GM21529 (cell line): ENCODE results near the gene NPSR1.
"Not testable (repeated sequence)": the region's sequence is repeated elsewhere in the genome, so short reads cannot be mapped to it uniquely, and the experiment has no call there.

Source experiments
- ATAC-seq: cut with Tn5 transposase; IDR thresholded peaks from one replicate; pipeline ENCODE4 v1.9.1; 2021; ENCODE audit not compliant: unreplicated experiment

Gene NPSR1

GRCh38 chr7:34756025-34756437, 98.0 kb downstream of the NPSR1 start:
- ATAC-seq = no peak

- ATAC-seq = no peak
These were observed 98.7 kb downstream of the NPSR1 start for GRCh38 chr7:34756691-34757090.

GRCh38 chr7:34757570-34758110, 99.6 kb downstream of the NPSR1 start:
- no peak for ATAC-seq

GRCh38 chr7:34758111-34758601, 100.1 kb downstream of the NPSR1 start:
- no peak for ATAC-seq

DNA sequence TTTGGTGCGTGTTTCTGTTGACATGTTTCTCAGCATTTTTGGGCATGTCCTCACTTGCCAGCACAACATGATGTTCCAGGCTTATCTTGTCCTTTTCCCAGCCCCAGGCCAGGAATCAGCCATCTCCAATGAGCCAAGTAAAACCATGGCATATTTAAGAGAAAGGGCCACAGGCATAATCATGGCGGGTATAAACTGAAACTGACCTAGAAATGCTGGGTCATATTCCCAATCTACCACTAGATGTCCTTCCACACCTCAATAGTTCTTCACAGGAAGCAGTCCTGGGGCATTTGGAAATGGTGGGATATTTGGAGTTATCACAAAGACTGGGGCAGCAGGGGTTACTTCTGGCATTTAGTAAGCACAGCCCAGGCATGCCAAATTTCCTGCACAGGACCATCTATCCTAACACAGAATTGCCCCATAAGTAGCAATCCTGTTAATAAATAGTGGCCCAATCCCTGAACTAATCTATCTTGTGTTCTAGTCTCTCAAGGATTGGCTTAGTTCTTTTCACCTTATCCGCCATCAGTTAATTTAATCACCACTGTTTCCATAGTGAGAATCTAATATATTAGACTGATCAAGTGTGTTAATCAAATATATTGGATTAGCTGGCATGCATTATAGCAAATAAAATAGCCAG, 101.6 kb downstream of the NPSR1 start:
- no peak for ATAC-seq

GRCh38 chr7:34760271-34760670, 102.3 kb downstream of the NPSR1 start:
- no peak for ATAC-seq

- no peak for ATAC-seq
These were observed 103.2 kb downstream of the NPSR1 start for GRCh38 chr7:34761206-34761605.

- no peak for ATAC-seq
These were observed 103.6 kb downstream of the NPSR1 start for GRCh38 chr7:34761627-34762026.

- ATAC-seq = no peak
These were observed 104.7 kb downstream of the NPSR1 start for GRCh38 chr7:34762764-34763163.

DNA sequence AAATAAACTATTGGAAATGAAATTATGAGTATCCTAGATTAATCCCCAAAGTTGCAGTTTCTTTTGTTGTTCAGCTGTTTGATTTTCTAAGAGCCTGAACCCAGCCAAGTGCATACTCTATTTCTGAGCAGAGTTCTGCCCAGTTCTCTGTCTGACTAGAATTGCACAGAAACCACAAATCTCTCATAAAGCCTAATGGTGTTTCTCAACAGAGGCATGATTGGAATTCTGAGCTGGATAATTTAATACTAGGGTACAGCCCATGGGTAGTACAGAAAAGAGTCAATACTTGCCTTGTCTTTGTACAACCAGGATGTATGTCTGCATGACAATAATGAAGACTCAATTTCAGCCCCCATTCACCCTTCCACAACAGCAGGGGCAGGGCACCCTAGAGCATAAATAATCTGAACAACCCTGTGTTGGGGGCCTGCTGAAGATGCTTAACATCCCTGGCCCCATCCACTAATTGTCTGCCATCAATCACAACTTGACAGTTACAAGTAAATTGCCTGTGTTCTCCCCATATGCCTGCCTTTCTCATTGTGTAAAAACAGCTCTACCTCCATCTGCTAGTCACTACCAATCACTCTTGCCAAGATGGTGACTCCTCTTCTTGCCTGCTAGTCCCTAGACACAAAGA, 114.4 kb downstream of the NPSR1 start:
- ATAC-seq = no peak

GRCh38 chr7:34776748-34777358, 118.8 kb downstream of the NPSR1 start:
- no peak for ATAC-seq

DNA sequence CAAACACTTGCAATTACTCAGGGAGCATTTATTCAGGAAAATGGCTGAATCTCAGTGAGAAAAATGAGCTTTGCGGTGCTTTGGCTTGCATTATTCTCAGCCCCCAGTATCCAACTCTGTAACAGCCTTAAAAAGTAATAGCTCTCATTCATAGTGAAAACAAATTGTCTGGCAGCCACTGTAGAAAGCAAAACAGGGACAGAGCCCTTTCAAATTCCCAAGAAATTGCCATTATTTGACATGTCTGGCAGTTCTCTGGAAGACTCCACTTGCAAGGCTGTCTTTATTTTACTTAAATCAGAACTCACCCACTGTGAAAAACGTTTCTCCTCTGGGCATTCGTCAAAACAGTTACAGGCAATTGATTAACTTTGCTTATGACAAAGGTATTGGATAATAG, 122.5 kb downstream of the NPSR1 start:
- ATAC-seq = no peak

DNA sequence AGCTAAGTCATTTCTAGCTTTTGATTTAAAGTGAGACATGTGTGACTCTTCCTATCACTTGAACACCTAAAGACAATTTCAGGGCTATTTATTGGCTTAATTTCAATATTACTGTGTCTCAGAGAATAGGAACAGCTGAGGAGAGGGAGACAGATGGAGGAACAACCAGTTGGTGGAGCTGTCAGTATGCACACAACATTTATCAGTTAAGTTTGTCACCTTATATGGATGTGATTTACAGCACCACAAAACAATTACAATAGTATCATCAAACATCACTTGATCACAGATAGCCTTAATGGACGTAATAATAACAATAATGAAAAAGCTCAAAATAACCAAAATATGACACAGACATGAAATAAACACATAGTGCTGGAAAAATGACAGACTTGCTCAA, 129.6 kb downstream of the NPSR1 start:
- ATAC-seq = no peak

- ATAC-seq = no peak
These were observed 148.8 kb downstream of the NPSR1 start for GRCh38 chr7:34806831-34807230.

GRCh38 chr7:34807548-34808340, 149.7 kb downstream of the NPSR1 start:
- no peak for ATAC-seq

GRCh38 chr7:34814203-34814842, 156.3 kb downstream of the NPSR1 start:
- ATAC-seq = not testable (repeated sequence)

DNA sequence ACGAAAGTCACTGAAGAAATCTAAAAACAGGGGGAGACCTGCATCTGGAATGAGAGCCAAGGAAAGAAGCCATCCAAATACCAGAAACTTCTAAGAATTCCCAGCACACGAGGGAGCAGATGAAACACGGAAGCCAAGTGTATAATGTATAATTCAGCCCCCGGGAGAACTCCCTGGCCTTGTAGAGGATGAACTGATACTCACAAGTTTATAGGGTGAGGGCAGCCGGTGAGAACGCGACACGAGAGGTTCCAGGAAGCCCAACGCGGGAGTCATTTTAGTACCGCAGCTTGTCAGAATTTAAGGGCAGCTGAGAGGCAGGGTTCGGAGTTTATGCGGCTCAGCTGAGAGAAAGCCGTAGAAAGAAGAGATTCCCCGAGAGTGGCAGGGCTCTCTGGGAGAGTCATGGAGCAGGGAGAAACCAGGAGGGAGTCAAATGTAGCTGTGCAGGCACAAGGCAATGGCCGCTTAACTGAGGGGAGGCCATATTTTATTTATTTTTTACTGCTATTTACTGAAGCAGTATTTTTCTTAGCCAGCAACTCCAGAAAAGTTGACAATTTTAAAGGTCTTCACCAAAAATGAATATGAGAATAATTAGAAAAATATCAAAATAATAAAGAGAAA, 164.0 kb downstream of the NPSR1 start:
- ATAC-seq = no peak

DNA sequence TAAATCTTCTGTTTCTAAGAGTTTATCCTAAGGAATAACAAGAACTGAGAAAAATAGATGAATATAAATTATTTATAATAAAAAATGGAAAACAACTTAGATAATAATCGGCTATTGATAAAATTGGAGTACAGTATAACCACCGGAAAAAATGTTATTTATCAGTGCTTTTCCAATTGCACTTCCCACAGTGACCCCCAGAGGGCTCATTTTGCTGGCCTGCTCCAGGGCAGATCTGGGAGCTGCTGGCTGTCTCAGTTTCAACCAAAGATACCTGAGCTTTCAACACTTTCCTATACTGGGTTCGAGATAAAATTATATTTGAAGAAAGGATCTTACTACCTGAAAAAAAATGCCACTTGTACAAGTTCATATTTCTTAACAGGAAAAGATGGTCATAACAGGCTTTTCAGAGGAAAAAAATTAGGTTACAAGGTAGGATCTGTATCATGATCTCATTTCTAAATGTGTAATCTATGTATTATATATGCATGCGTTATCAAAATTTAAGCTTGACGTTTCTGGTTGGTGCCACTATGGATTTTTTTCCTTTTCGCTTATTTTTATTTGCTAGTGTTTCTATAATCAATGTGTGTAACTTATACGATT, 165.7 kb downstream of the NPSR1 start:
- ATAC-seq = peak; percentile 96

DNA sequence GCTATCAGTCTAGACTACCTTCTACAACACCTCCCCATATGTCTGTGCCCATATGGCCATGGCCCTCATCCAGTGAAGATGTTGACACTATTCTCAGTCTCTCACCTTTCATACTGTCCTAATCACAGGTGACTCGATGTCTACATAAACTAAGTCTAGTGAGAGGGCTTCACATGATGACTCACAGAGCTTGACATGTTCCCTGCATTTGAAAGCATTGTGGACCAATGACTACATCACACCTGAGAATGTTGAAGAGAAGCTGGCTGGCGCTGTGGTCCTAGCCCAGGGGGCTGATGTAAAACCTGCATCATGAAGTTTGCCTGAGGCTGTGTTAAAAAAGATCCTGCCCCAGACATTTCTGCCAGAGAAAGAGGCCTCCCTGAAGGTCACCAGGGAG, 167.2 kb downstream of the NPSR1 start:
- ATAC-seq = no peak

GRCh38 chr7:34830390-34830789, 172.4 kb downstream of the NPSR1 start:
- ATAC-seq = no peak
